ENCODE measurements around the gene HS2ST1. TPM values are rescaled to one million over a fixed set of nuclear protein-coding genes. Genes with fewer than 3 reads are reported as not detected.
"Not testable (repeated sequence)": the region's sequence is repeated elsewhere in the genome, so short reads cannot be mapped to it uniquely, and the experiment has no call there.

Gene HS2ST1
- total RNA-seq: 10 to 100 TPM; 11.5 to 11.7 TPM

DNA sequence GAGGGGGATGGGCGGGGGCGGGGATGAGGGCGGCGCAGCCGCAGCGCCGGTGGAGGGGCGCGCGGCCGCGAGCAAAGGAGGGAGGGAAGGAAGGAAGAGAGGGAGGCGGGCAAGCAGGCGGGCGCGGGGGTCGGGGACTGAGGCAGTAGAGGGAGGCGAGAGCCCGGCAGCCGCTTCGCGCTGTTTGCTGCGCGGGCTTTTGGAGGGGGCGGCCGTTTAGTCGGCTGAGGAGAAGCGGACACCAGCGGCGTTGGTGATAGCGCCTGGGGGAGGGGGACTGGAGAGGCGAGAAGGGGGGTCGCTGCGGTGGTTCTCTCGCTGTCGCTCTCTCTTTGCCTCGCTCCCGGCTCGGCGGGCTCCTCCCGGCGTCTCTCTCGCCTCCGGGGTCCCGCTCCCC lies at the start of gene HS2ST1:
Gene HS2ST1, plus strand, starts transcription at position 35 of the 397 bp plus-strand sequence.
- Histone ChIP-seq H3K36me3 (no peaks in the 10 kb centered on the region), H3K9me3 (no peaks in the 10 kb centered on the region), H3K27ac (peak within 1 kb of the TSS; percentile 89), H3K4me1 (replicated peaks) (no peaks in the 10 kb centered on the region), H3K4me3 (peak within 1 kb of the TSS; percentile 83), H3K27me3 (replicated peaks; ENCODE audit: insufficient read depth) (no peaks in the 10 kb centered on the region)
- no peak for DNase-seq (ENCODE audit: low spot score)
- intact Hi-C loops (cut with DNase I): loop anchor here (5.0 to 10.0 kb wide), 2 partner anchors 82 to 210 kb away; partner anchors contain the start of gene SH3GLB1
- under 1% methylated on average over 45 of the region's 45 CpGs for WGBS
- TF ChIP-seq POLR2AphosphoS5 (IDR thresholded peaks at IDR 0.05) (no peak), POLR2A (IDR thresholded peaks at IDR 0.05) (peak; percentile 67)

DNA sequence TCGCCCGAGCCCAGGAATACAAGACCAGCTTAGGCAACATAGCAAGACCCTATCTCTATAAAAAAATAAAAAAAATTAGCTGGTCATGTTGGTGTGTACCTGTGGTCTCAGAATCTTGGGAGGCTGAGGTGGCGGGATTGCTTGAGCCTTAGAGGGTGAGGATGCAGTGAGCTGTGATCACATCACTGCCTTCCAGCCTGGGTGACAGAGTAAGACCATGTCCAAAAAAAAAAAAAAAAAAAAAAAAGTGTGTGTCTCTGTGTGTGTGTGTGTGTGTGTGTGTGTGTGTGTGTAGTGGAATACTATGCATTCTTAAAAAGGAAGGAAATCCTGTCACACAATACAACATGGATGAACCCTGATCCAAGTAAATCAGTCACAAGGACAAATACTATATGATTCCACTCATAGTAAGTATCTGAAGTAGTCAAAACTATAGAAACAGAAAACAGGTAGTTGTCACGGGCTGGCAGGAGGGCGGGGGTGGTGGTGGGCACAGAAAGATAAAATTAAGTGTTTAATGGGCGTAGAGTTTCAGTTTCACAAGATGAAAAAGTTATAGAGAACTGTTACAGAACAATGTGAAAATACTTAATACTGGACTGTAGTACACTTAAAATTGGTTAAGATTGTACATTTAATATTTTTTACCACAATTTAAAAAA lies 48.3 kb upstream of the HS2ST1 start:
- no peaks in the 10 kb centered on the region for H3K27me3 ChIP-seq (replicated peaks; ENCODE audit: insufficient read depth)
- intact Hi-C loops (cut with DNase I): no loop called here
- no peak for DNase-seq (ENCODE audit: low spot score)
- TF ChIP-seq POLR2A (IDR thresholded peaks at IDR 0.05) (no peak), POLR2AphosphoS5 (IDR thresholded peaks at IDR 0.05) (no peak)
- TF ChIP-seq, protein P1, sequence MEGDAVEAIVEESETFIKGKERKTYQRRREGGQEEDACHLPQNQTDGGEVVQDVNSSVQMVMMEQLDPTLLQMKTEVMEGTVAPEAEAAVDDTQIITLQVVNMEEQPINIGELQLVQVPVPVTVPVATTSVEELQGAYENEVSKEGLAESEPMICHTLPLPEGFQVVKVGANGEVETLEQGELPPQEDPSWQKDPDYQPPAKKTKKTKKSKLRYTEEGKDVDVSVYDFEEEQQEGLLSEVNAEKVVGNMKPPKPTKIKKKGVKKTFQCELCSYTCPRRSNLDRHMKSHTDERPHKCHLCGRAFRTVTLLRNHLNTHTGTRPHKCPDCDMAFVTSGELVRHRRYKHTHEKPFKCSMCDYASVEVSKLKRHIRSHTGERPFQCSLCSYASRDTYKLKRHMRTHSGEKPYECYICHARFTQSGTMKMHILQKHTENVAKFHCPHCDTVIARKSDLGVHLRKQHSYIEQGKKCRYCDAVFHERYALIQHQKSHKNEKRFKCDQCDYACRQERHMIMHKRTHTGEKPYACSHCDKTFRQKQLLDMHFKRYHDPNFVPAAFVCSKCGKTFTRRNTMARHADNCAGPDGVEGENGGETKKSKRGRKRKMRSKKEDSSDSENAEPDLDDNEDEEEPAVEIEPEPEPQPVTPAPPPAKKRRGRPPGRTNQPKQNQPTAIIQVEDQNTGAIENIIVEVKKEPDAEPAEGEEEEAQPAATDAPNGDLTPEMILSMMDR (IDR thresholded peaks at IDR 0.05): no peak
- H3K4me3 ChIP-seq: no peak overlapping the region
- no peak overlapping the region for H3K27ac ChIP-seq
- no peaks in the 10 kb centered on the region for H3K36me3 ChIP-seq
- 65% methylated on average over 6 of the region's 6 CpGs for WGBS
- H3K4me1 ChIP-seq (replicated peaks): no peaks in the 10 kb centered on the region
- H3K9me3 ChIP-seq: no peaks in the 10 kb centered on the region

DNA sequence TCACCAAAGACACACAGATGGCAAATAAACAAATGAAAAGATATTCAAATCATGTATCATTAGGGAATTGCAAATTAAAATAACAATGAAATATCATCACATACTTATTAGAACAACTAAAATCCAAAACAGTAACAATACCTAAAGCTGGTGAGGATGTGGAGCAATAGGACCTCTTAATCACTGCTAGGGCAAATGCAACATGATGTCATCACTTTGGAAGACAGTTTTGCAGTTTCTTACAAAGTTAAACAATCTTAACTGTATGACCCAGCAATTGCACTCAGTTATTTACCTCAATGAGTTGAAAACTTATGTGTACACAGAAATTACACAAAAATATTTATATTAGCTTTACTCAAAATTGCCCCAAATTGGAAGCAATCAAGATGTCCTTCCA lies 47.8 kb upstream of the HS2ST1 start:
- Histone ChIP-seq H3K4me1 (replicated peaks) (no peaks in the 10 kb centered on the region), H3K4me3 (no peak overlapping the region), H3K36me3 (no peaks in the 10 kb centered on the region), H3K9me3 (no peaks in the 10 kb centered on the region), H3K27me3 (replicated peaks; ENCODE audit: insufficient read depth) (no peaks in the 10 kb centered on the region), H3K27ac (no peak overlapping the region)
- TF ChIP-seq POLR2AphosphoS5 (IDR thresholded peaks at IDR 0.05) (no peak), POLR2A (IDR thresholded peaks at IDR 0.05) (no peak)
- TF ChIP-seq, protein P1 (IDR thresholded peaks at IDR 0.05): no peak
- intact Hi-C loops (cut with DNase I): no loop called here
- no peak for DNase-seq (ENCODE audit: low spot score)

DNA sequence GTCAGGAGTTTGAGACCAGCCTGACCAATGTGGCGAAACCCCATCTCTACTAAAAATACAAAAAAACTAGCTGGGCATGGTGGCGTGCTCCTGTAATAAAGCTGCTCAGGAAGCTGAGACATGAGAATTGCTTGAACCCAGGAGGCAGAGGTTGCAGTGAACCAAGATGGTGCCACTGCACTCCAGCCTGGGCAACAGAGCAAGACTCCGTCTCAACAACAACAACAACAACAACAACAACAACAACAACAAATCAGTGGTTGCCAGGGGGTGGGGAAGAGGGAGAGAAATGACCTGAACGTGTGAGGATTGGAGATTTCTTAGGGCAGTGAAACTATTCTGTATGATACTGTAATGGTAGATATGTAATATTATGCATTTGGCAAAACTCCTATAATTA lies 47.2 kb upstream of the HS2ST1 start:
- intact Hi-C loops (cut with DNase I); H3K36me3 ChIP-seq; H3K9me3 ChIP-seq; H3K27ac ChIP-seq; DNase-seq (ENCODE audit: low spot score); H3K4me3 ChIP-seq; H3K4me1 ChIP-seq (replicated peaks); H3K27me3 ChIP-seq (replicated peaks; ENCODE audit: insufficient read depth): not testable (repeated sequence)
- 98% methylated on average over 4 of the region's 4 CpGs for WGBS

DNA sequence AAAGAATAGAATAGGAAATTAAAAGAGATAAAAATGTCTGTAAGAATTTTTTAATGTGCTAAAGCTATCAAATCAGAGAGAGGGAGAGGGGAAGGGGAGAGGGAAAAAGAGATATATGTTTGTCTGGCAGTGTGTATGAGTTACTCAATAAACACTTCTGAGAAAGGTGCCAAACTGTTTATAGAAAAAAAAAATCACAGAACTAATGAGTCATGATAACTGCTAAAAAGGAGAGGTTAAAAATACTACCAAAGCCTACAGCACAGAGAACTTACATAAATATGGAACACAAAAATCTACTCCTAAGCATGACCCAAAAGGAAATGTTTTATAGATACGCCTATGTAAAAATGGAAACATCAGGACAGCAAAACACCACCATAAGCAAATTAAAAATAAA lies 46.0 kb upstream of the HS2ST1 start:
- no peak overlapping the region for H3K4me3 ChIP-seq
- intact Hi-C loops (cut with DNase I): no loop called here
- WGBS: 98% methylated on average over 1 of the region's 1 CpG
- H3K27ac ChIP-seq: no peak overlapping the region
- no peaks in the 10 kb centered on the region for H3K4me1 ChIP-seq (replicated peaks)
- H3K27me3 ChIP-seq (replicated peaks; ENCODE audit: insufficient read depth): no peaks in the 10 kb centered on the region
- DNase-seq (ENCODE audit: low spot score): no peak
- no peaks in the 10 kb centered on the region for H3K36me3 ChIP-seq
- TF ChIP-seq, protein P1 (IDR thresholded peaks at IDR 0.05): no peak
- TF ChIP-seq POLR2AphosphoS5 (IDR thresholded peaks at IDR 0.05): no peak
- no peak for TF ChIP-seq POLR2A (IDR thresholded peaks at IDR 0.05)
- no peaks in the 10 kb centered on the region for H3K9me3 ChIP-seq

DNA sequence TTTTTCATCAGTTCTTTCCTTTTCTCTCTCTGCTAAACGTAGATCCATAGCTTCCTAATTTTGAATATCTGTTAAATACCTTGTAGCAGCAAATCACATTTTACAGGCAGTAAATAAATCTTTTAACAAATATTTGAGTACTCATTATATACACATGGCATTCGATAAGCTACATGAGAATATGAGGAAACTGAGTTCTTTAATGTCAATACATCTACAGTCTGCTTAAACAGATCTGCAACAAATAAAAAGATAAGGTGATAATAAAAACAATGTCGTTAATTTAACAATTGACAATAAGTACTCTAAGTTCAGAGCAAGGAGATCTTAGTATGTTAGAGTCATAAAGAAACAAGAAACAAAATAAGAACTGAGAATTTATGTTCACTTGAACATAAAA lies 43.4 kb upstream of the HS2ST1 start:
- Histone ChIP-seq H3K27me3 (replicated peaks; ENCODE audit: insufficient read depth) (no peaks in the 10 kb centered on the region), H3K36me3 (no peaks in the 10 kb centered on the region), H3K4me1 (replicated peaks) (no peaks in the 10 kb centered on the region), H3K27ac (no peak overlapping the region), H3K9me3 (no peaks in the 10 kb centered on the region), H3K4me3 (no peak overlapping the region)
- intact Hi-C loops (cut with DNase I): no loop called here
- DNase-seq (ENCODE audit: low spot score): no peak
- TF ChIP-seq, protein P1 (IDR thresholded peaks at IDR 0.05): no peak
- TF ChIP-seq POLR2AphosphoS5 (IDR thresholded peaks at IDR 0.05) (peak; percentile 41), POLR2A (IDR thresholded peaks at IDR 0.05) (no peak)
- WGBS: 46% methylated on average over 3 of the region's 3 CpGs
